Measurements from ENCODE around the gene AP3B1. TPM values are rescaled to one million over a fixed set of nuclear protein-coding genes. Genes with fewer than 3 reads are reported as not detected.

AP3B1 gene
- total RNA-seq, 4 donors from 2014 or later: 33.8 to 38.6 (median 36.0) TPM

GRCh38 chr5:78019744-78020143 is 274.8 kb downstream of the AP3B1 start:
- H3K9me3 ChIP-seq: no peaks in the 10 kb centered on the region
- H3K4me3 ChIP-seq: no peak overlapping the region
- peaks cover 0 to 10% (median 0%) of the 10 kb centered on the region in 3 donors for H3K4me1 ChIP-seq
- peaks cover 0 to 7% of the 10 kb centered on the region in 2 donors for H3K36me3 ChIP-seq
- no peak for ATAC-seq
- no peaks in the 10 kb centered on the region for H3K27me3 ChIP-seq
- TF ChIP-seq CTCF (IDR thresholded peaks at IDR 0.05): no peak
- TF ChIP-seq POLR2AphosphoS5 (IDR thresholded peaks at IDR 0.05): no peak
- no peak for TF ChIP-seq EP300 (IDR thresholded peaks at IDR 0.05)
- TF ChIP-seq POLR2A (IDR thresholded peaks at IDR 0.05): no peak
- no peak overlapping the region for H3K27ac ChIP-seq
- 76 to 80% methylated on average over 4 to 5 of the region's 5 CpGs for WGBS, 2 donors (ENCODE audit: low coverage in 1 of 2)

DNA sequence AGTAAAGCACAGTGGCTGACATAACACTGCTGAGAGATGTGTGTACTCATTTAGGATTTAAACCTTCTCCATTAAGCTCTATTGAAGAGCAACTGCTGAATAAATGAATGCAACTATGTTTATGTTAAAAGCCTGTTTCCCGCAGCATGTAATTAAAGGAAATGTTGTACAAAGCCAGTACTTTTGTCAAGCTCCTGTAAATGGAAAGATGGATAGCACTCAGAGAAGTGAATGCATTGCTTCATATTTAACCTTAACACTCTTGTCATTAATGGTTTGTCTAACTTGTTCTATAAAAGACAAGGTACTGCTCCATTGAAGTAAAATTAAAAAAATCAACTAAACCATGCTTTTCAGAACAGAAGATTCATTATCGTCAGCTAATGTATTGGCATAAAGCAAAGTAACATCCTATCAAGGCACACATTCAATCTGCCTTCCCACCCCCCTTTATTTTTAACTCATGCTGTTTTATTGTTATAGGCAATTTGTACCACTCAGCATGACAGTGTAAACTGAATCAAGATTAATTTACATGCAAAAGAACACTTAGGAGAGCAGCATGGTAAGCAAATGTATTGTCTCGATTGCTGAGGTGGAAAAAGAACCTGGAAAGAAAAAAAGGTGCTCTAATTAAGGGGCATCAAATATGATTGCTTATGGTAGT is 277.5 kb downstream of the AP3B1 start:
- Histone ChIP-seq H3K4me1 (peaks cover 0 to 10% (median 0%) of the 10 kb centered on the region in 3 donors), H3K27ac (no peak overlapping the region), H3K9me3 (no peaks in the 10 kb centered on the region), H3K36me3 (peaks cover 0 to under 1% of the 10 kb centered on the region in 2 donors), H3K27me3 (no peaks in the 10 kb centered on the region), H3K4me3 (no peak overlapping the region)
- WGBS, 2 donors (ENCODE audit: low coverage in 1 of 2): 89 to 93% methylated on average over 3 of the region's 3 CpGs
- no peak for ATAC-seq
- TF ChIP-seq CTCF (IDR thresholded peaks at IDR 0.05) (no peak), POLR2AphosphoS5 (IDR thresholded peaks at IDR 0.05) (no peak), EP300 (IDR thresholded peaks at IDR 0.05) (no peak), POLR2A (IDR thresholded peaks at IDR 0.05) (no peak)

DNA sequence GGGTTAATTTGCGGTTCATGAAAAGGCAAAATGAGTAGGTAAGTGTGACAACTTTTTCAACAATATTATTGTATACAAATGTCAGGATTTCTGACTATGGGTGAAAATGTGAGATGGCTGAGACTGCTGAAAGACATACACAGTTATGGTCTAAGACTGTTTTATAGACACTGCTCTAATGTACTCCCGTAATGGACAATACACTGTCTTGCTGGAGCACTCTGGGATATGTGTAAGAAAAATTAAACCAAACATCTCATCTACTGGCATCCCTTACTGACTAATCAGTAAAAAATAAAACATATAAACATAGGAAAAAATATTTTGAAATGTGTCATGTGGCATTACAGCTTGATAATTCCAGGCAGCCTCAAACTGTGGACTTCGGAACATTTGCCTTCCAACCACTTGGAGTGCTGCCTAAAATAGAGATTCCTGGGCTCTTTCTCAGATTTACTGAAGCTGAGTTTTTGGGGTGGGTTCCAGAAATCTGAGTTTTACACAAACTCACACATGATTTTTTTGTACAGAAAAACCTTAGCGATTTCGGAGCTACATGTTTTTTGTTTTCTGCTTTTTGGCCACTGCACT is 284.5 kb downstream of the AP3B1 start:
- Histone ChIP-seq H3K4me3 (no peak overlapping the region), H3K9me3 (no peaks in the 10 kb centered on the region), H3K36me3 (no peaks in the 10 kb centered on the region), H3K27me3 (no peaks in the 10 kb centered on the region), H3K4me1 (peaks cover 0 to 15% (median 3%) of the 10 kb centered on the region in 3 donors), H3K27ac (peak overlapping the region in 1 of 4 donors; percentile 46)
- 36 to 37% methylated on average over 3 to 5 of the region's 5 CpGs for WGBS, 2 donors (ENCODE audit: low coverage in 1 of 2)
- TF ChIP-seq POLR2AphosphoS5 (IDR thresholded peaks at IDR 0.05): peak; percentile 63
- TF ChIP-seq EP300 (IDR thresholded peaks at IDR 0.05): no peak
- peak; percentile 36 for ATAC-seq

GRCh38 chr5:78008356-78008967 is 286.0 kb downstream of the AP3B1 start:
- no peak for ATAC-seq

More at GRCh38 chr5:78008356-78008967, 286.0 kb downstream of the AP3B1 start:
- Histone ChIP-seq H3K4me1 (peaks cover 0 to 15% (median 3%) of the 10 kb centered on the region in 3 donors), H3K36me3 (no peaks in the 10 kb centered on the region), H3K27ac (no peak overlapping the region), H3K9me3 (no peaks in the 10 kb centered on the region), H3K4me3 (no peak overlapping the region), H3K27me3 (no peaks in the 10 kb centered on the region)
- 50 to 60% methylated on average over 1 of the region's 1 CpG for WGBS, 2 donors (ENCODE audit: low coverage in 1 of 2)
- no peak for TF ChIP-seq POLR2AphosphoS5 (IDR thresholded peaks at IDR 0.05)
- TF ChIP-seq CTCF (IDR thresholded peaks at IDR 0.05): peak; percentile 25 to 70 (median 50)
